Esophagus squamous epithelium (tissue), 5 donors: ENCODE measurements around the gene SYT8. TPM values are rescaled to one million over a fixed set of nuclear protein-coding genes. Genes with fewer than 3 reads are reported as not detected.

ENCODE experiments used
- DNase-seq: peaks from one replicate; lab custom pipeline; 2025; lab: John Stamatoyannopoulos, UW
- H3K27ac ChIP-seq, 4 donors: fragments of 200-600 bp; sonication (generic); one replicate each; pipeline ENCODE4 v1.5.1; 2016 to 2019; ENCODE audit warnings: mild to moderate bottlenecking in 1 of 4
- H3K27me3 ChIP-seq, 4 donors: fragments of 200-600 bp; sonication (generic); 1 replicate in 3 of 4; 2 replicates in 1 of 4; pipeline versions ENCODE4 v1.5.1 to v1.6.0; 2017 to 2021; ENCODE audit warnings: antibody characterized with exemption in 1 of 4
- H3K36me3 ChIP-seq, 3 donors: fragments of 200-600 bp; sonication (generic); one replicate each; pipeline ENCODE4 v1.5.1; 2016 to 2019
- H3K4me1 ChIP-seq, 3 donors: fragments of 200-600 bp; sonication (generic); one replicate each; pipeline ENCODE4 v1.5.1; 2017 to 2019
- H3K4me3 ChIP-seq, 4 donors: fragments of 200-600 bp; sonication (generic); 1 replicate in 3 of 4; 2 replicates in 1 of 4; pipeline ENCODE4 v1.5.1; 2016 to 2019; ENCODE audit warnings: mild to moderate bottlenecking in 2 of 4, moderate library complexity in 1 of 4
- H3K9me3 ChIP-seq, 3 donors: fragments of 200-600 bp; sonication (generic); one replicate each; pipeline ENCODE4 v1.5.1; 2016 to 2019
- CTCF ChIP-seq, 6 experiments: fragments of 450-650 bp in 4 of 6; fragments of 200-600 bp in 2 of 6; sonication (generic) in 2 of 6; IDR thresholded peaks; one replicate each; pipeline ENCODE4 v1.5.1; 2016 to 2019; ENCODE audit warnings: antibody characterized with exemption in 6 of 6, mild to moderate bottlenecking in 4 of 6, moderate library complexity in 4 of 6
- POLR2A ChIP-seq, 4 donors: fragments of 450-650 bp; IDR thresholded peaks; one replicate each; pipeline ENCODE4 v1.6.1; 2017; ENCODE audit warnings: antibody characterized with exemption in 4 of 4, mild to moderate bottlenecking in 4 of 4, moderate library complexity in 3 of 4
- WGBS, 2 donors: methylation state at CpG; one replicate each; pipeline ENCODE4 v1.1.5; 2018; 5-methylcytosine and 5-hydroxymethylcytosine counted together
- intact Hi-C: fragments of 100-400 bp; cut with DNase I; formaldehyde crosslinking; loops from one replicate; pipeline ENCODE4 v1.15.0; 2022
- total RNA-seq, 4 donors: library from RNA; depleted of rRNA; stranded (reverse); fragments of >200 nt; gene quantifications; one replicate each; pipeline ENCODE4 v1.1.0, GENCODE V29; 2016
- donor health status: DM: yes; HTN: yes; CAD: no.

The SYT8 gene
- total RNA-seq, 4 donors from 2014 or later: 28.7 to 110 (median 69.3) TPM

- TF ChIP-seq POLR2A (IDR thresholded peaks at IDR 0.05) (no peak), CTCF (IDR thresholded peaks at IDR 0.05) (no peak)
- Histone ChIP-seq H3K4me3 (no peak overlapping the region), H3K27me3 (no peaks in the 10 kb centered on the region), H3K27ac (peak overlapping the region in 3 of 4 donors; percentile 19 to 78 (median 67)), H3K4me1 (peaks cover 0 to 44% (median 7%) of the 10 kb centered on the region in 3 donors), H3K36me3 (no peaks in the 10 kb centered on the region), H3K9me3 (no peaks in the 10 kb centered on the region)
- intact Hi-C loops: no loop called here
- no peak for DNase-seq
- WGBS, 2 donors: 85 to 94% methylated on average over 2 to 4 of the region's 21 CpGs
These were observed 16.8 kb downstream of the SYT8 start for GRCh38 chr11:1851468-1852180.

- peaks cover 0 to 51% (median 7%) of the 10 kb centered on the region in 3 donors for H3K4me1 ChIP-seq
- no peak overlapping the region for H3K4me3 ChIP-seq
- peak overlapping the region in 3 of 4 donors; percentile 19 to 69 (median 67) for H3K27ac ChIP-seq
- WGBS, 2 donors: 70 to 72% methylated on average over 9 to 12 of the region's 25 CpGs
- TF ChIP-seq POLR2A (IDR thresholded peaks at IDR 0.05) (no peak), CTCF (IDR thresholded peaks at IDR 0.05) (no peak)
- no peaks in the 10 kb centered on the region for H3K27me3 ChIP-seq
- H3K9me3 ChIP-seq: no peaks in the 10 kb centered on the region
- H3K36me3 ChIP-seq: no peaks in the 10 kb centered on the region
- intact Hi-C loops: no loop called here
- DNase-seq: no peak
These were observed 17.6 kb downstream of the SYT8 start for GRCh38 chr11:1852271-1852876.

GRCh38 chr11:1852877-1853276, 18.1 kb downstream of the SYT8 start, which contains the start of gene LSP1:
Gene LSP1, plus strand, starts transcription at chr11:1853084. Its CDS starts 61 bp downstream, at chr11:1853145.
- H3K9me3 ChIP-seq: no peaks in the 10 kb centered on the region
- no peaks in the 10 kb centered on the region for H3K36me3 ChIP-seq
- peak within 1 kb of the TSS in 3 of 4 donors; percentile 51 to 69 (median 67) for H3K27ac ChIP-seq
- intact Hi-C loops: no loop called here
- WGBS, 2 donors: 67 to 74% methylated on average over 1 to 13 of the region's 18 CpGs
- TF ChIP-seq POLR2A (IDR thresholded peaks at IDR 0.05): no peak
- TF ChIP-seq CTCF (IDR thresholded peaks at IDR 0.05): no peak
- no peaks in the 10 kb centered on the region for H3K27me3 ChIP-seq
- H3K4me3 ChIP-seq: peak within 1 kb of the TSS; percentile 15 to 58 (median 36)
- peaks cover 0 to 54% (median 7%) of the 10 kb centered on the region in 3 donors for H3K4me1 ChIP-seq
- peak; percentile 59 for DNase-seq

- intact Hi-C loops: no loop called here
These were observed 18.8 kb downstream of the SYT8 start for GRCh38 chr11:1853376-1854131.

More at GRCh38 chr11:1853376-1854131, 18.8 kb downstream of the SYT8 start:
- peak overlapping the region in 3 of 4 donors; percentile 47 to 67 (median 51) for H3K27ac ChIP-seq
- H3K9me3 ChIP-seq: no peaks in the 10 kb centered on the region
- peaks cover 0 to 48% (median 7%) of the 10 kb centered on the region in 3 donors for H3K4me1 ChIP-seq
- 50 to 100% methylated on average over 1 to 2 of the region's 19 CpGs for WGBS, 2 donors
- no peaks in the 10 kb centered on the region for H3K27me3 ChIP-seq
- no peak for TF ChIP-seq CTCF (IDR thresholded peaks at IDR 0.05)
- no peak for TF ChIP-seq POLR2A (IDR thresholded peaks at IDR 0.05)
- H3K4me3 ChIP-seq: peak overlapping the region; percentile 15 to 58 (median 36)
- H3K36me3 ChIP-seq: no peaks in the 10 kb centered on the region
- DNase-seq: no peak
